Hypothalamus (tissue), 51 donors: Measurements from ENCODE around the gene MLKL.
A peak's percentile ranks its signal among the peaks of the same experiment; 100 is the strongest.
"Not testable (repeated sequence)": the region's sequence is repeated elsewhere in the genome, so short reads cannot be mapped to it uniquely, and the experiment has no call there.

ENCODE experiments used
- DNase-seq, 51 donors: peaks; one replicate each; lab custom pipeline; 2025; lab: John Stamatoyannopoulos, UW

The MLKL gene

DNA sequence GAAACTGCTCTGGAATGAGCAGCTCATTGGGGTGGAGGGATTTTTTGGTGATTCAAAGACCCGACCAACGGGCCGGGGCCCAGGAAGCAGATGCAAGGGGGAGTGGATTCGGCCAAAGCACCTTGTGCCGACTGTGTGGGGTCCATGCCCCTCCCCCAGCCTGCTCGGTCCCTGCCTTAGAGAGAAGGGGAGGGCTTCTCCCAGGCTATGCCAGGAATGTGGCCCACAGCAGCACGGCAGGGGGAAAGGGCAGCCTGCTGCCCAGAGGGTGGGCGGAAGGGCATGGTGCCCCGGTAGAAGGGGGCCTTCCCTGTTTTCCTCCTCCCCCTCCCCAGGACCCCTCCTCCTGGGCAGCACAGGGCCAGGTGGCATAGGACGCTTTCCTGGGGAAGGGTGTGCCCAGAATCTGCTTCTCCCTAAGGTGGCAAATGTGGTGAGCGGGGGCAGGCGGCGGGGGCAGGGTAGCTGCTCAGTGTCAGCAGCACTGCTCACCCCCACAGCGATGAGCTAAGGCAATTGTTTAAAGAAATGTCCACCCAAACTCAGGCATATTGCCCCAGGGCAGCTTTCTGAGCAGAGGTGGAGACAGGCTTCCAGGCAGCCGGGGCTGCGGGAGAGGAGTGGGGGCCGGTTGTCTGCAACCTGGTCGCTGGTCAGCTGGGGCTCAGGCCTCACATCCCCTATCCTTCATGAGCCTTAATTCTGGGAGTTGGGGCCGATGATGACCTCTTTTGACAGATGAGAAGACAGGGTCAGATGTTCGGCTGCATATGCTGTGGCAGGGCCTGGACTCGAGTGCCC, 33.9 kb upstream of the MLKL start:
- DNase-seq: no peak

GRCh38 chr16:74732707-74733350, 32.2 kb upstream of the MLKL start:
- DNase-seq: no peak

DNA sequence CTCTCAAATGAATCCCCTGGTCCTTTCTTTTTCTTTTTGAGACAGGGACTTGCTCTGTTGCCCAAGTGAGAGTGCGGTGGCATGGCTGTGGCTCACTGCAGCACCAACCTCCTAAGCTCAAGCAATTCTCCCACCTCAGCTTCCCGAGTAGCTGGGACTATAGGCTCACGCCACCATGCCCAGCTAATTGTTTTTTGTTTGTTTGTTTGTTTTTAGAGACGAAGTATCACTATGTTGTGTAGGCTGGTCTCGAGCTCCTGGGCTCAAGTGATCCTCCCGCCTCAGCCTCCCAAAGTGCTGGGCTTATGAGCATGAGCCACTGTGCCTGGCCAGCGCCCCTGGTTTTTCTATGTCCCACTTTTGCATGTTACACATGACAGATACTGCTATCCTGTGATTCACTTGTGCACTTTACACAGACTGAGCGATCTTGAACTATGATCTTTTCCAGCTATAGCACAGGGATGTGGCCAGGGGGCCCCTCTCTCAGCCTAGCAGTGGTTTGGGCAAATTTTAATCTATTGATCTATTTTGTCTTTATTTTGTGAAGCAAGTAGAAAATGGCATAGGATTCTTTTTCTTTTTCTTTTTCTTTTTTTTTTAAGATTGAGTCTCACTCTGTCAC, 31.3 kb upstream of the MLKL start:
- DNase-seq: no peak

GRCh38 chr16:74729783-74730683, 29.4 kb upstream of the MLKL start:
- no peak for DNase-seq

GRCh38 chr16:74727903-74728302, 27.2 kb upstream of the MLKL start:
- DNase-seq: no peak

DNA sequence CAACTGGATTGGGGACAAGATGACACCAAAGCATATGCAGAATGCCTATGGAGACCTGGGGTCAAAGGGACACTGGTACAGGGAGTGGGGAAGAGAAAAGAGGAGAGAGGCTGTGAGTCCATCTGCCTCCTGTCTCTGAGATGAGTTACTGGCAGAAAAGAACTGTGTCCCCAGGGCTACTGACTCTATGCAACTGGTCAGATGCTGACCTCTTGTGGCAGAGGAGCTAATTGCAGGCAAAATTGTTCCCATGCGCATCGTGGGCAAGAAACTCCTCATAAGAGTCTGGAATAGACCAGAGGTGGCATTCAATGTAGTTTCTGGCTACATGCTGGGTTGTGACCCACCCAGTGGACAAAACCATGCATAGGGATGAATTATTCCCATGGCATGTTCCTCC, 26.1 kb upstream of the MLKL start:
- no peak for DNase-seq

DNA sequence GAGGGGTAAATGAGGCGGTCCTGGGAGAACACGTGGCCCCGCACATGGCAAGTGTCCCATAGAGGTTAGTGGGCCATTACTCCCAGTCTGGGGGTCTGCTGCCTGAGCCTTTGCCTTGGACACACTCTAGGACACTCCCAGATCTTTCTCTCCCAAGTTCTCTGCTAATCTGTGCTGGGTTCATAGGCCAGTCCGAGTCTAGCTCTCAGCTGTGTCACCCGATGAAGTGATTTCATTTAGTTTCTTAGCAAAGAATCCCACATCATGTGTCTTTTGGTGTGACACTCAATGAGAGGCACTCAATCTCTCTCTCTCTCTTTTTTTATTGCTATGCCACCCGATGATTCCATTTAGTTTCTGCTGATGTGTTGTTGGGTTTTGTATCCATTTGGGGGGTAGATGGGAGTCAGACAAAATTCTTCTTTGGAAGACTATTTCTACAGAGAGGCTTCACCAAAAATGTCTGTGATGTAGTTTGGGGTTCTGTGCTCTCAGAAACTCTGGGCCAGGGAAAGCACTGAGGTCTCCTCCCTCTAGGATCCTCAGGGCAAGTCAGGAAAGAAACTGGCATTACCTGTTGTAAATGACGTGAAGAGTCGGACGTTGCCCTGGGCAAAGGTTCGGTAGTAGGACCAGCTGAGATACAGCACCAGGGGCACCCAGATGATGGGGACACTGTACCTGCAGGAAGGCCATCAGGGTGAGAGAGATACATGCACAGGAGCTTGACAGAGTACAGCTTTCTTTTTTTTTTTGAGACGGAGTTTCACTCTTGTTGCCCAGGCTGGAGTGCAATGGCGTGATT, 25.2 kb upstream of the MLKL start:
- DNase-seq: no peak

GRCh38 chr16:74724820-74725549, 24.3 kb upstream of the MLKL start:
- peak in 50 of 51 donors; percentile 44 to 97 (median 89) for DNase-seq

DNA sequence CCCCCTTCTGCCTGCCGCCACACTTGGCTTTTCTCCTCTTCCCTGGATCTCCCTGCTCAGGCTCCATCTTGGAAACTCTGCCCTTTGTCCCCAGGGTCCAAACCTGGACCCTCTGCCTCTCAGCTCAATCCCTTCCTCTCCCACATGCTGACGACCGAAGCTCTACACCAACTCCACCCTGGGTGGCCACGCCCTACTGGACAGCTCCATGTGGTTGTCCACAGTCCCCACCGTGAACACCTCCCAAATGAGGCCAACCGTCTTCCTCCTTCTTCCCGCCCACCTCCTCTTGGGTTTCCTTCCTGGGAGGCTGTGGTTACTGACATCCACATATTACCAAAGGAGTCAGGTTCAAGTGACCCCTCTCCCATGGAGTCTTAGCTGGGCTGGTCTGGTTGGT, 22.6 kb upstream of the MLKL start:
- no peak for DNase-seq

- not testable (repeated sequence) for DNase-seq
These were observed 21.5 kb upstream of the MLKL start for GRCh38 chr16:74722156-74722555.

DNA sequence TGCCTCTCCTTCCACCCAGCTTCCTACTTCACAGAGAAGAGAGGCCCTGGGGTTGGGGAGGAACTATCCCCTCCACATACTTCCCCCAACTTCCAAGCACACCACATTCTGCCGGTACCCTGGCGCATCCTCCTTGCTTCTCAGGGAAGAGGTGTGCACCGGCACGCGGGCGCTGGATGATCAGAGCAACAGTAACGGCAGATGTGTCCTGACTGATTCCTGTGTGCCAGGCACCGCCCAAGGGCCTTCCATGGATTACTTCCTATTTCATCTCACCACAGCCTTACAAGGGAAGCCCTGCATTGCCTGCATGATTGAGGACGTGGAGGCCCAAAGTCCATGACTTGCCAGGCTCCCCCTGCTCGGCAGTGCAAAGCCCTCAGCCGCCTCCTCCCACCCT, 21.1 kb upstream of the MLKL start:
- DNase-seq: no peak

GRCh38 chr16:74720579-74720978, 19.9 kb upstream of the MLKL start:
- no peak for DNase-seq

DNA sequence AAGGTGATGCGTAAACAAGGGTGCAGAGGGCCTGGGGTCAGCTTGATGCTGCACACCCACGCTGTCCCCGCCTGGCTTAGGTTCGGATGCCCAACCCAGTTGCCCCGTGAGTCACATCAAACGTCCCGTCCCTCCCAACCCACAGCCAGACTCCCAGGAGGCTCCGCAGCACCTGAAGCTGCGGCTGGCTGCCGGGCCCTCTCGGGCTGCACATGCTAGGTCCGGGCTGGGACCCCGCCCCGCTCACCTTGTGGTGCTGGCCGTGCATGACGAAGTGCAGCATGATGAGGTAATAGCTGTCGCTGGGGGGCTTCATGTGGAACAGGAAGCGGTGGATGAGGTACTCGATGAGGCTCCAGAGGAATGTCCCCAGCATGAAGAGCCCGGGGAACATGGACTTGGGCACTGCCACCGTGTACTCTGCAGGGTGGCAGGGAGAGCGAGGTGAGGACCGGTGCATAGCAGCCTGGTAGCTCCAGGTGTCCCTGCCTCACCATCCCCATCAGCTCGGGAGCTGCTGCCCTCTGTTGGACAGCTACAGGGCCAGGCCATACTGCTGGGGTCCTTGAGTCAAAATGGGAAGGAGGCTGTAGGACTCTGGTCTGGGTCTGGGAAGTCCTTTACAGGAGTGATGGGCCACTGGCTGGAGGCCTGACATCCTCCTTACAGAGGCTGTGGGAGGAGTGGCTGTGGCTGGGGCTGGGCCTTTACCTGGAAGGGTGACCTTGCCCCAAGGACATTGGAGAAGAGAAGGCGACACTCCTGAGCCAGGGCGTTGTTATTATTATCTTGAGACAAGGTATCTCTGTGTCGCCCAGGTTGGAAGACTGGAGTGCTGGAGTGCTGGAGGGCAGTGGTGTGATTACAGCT, 18.3 kb upstream of the MLKL start:
- no peak for DNase-seq

DNA sequence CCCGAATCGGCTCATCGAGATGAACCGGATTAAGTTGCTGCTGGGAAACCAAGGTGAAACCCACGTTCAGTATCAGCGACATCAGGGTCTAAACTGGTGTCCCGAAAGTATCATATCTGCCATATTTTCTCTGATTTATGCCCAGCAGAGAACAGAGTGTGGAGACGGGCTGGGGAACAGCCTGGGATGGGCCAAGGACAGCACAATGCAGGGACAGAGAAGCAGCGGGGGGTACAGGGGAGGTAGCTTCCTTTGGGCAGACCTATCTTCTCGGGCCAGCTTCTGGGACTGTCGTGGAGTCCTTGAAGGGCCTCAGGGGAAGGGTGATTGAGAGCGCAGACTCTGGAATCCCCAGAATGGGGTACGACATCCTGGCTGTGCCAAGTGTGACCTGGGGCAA, 17.5 kb upstream of the MLKL start:
- no peak for DNase-seq

DNA sequence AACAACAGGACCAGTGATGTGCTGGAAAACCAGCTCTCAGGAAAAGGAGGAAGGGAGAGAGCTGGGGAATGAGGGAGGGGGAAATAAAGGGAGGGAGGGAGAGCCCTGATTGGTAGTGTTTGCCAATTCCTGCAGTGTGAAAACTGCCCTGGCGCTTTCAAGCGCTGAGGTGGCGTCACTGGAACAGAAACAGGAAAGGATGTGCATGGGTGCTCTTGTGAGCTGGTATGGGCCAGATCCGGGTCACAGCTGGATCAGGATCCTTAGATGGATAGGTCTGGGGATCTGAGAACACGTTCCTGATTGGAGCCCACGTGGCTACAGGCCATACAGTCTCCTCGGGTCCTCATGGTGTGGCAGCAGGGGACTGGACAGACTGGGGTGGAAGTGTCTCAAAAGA, 16.7 kb upstream of the MLKL start:
- peak in 1 of 51 donors; percentile 22 for DNase-seq

DNA sequence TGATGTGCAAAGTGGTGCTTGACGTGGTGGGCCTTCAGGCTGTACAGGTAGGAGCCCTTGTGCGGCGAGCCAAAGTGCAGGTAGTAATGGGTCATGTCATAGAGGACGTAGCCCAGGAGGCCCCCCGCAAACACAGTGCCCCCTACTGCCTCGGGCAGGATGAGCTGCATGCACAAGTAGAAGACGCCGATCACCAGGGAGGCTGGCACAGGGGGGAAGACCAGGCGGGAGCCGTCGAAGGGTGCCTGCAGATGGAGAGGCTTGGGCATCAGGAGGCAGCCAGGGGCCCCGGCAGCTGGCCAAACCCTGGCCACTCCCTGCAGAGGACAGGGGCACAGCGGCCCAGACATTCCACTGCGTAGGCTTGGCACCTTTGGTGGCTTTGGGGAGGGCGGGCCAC, 15.7 kb upstream of the MLKL start:
- no peak for DNase-seq

- no peak for DNase-seq
These were observed 13.2 kb upstream of the MLKL start for GRCh38 chr16:74713876-74714275.

- peak in 3 of 51 donors; percentile 16 to 40 (median 34) for DNase-seq
These were observed 12.7 kb upstream of the MLKL start for GRCh38 chr16:74713325-74713724.
